22Rv1 (cell line): ENCODE data around the gene MAP4K4.

ENCODE experiments used
- ZFX ChIP-seq: fragments of 450-650 bp; IDR thresholded peaks from 2 replicates; pipeline ENCODE4 v1.6.1; 2017; ENCODE audit warnings: antibody characterized with exemption, borderline replicate concordance
- TF ChIP-seq, protein P1 (sequence below): fragments of 450-650 bp; IDR thresholded peaks from 2 replicates; pipeline ENCODE4 v1.5.1; 2017; ENCODE audit warnings: mild to moderate bottlenecking

DNA sequence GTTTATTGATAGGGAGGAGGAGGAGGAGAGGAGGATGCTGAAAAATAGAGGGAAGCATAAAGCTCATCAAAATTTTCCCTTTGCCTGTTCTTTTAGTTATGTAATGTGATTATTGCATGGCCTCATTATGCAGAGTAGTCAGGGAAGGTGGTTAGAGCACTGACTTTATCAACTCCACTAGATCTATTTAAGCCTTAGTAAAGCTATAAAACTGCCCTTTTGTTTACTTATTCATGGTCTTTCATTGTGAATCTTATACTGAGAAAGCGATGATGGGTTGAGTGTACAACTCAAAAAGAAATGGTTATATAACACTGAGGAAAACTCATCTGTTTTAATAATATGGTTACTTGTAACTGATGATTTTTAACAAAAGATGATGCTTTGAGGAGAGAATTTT lies 81.7 kb downstream of the MAP4K4 start:
- TF ChIP-seq, protein P1, sequence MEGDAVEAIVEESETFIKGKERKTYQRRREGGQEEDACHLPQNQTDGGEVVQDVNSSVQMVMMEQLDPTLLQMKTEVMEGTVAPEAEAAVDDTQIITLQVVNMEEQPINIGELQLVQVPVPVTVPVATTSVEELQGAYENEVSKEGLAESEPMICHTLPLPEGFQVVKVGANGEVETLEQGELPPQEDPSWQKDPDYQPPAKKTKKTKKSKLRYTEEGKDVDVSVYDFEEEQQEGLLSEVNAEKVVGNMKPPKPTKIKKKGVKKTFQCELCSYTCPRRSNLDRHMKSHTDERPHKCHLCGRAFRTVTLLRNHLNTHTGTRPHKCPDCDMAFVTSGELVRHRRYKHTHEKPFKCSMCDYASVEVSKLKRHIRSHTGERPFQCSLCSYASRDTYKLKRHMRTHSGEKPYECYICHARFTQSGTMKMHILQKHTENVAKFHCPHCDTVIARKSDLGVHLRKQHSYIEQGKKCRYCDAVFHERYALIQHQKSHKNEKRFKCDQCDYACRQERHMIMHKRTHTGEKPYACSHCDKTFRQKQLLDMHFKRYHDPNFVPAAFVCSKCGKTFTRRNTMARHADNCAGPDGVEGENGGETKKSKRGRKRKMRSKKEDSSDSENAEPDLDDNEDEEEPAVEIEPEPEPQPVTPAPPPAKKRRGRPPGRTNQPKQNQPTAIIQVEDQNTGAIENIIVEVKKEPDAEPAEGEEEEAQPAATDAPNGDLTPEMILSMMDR: no peak
- TF ChIP-seq ZFX: no peak
